CD4-positive, alpha-beta T cell (primary cell): ENCODE results near the gene RAB5B. TPM values are rescaled to one million over a fixed set of nuclear protein-coding genes. Genes with fewer than 3 reads are reported as not detected.
A peak's percentile ranks its signal among the peaks of the same experiment; 100 is the strongest.

ENCODE experiments used
- ATAC-seq: fragments of 200-7000 bp; cut with Tn5 transposase; one replicate; pipeline ENCODE4 v1.10.0; 2022; ENCODE audit warnings: mild to moderate bottlenecking; ENCODE audit not compliant: poor library complexity
- CTCF ChIA-PET: fragments of 350-600 bp; sonication (Branson Sonifier 250); formaldehyde crosslinking; loops from one replicate; lab custom pipeline; 2021; ENCODE audit warnings: antibody characterized with exemption, inconsistent platforms; lab: Charles Lee
- POLR2A ChIA-PET: fragments of 350-600 bp; sonication (Branson Sonifier 250); formaldehyde crosslinking; loops from one replicate; lab custom pipeline; 2021; ENCODE audit warnings: antibody characterized with exemption, inconsistent platforms; lab: Charles Lee
- DNase-seq, 14 experiments: peaks; one replicate each; pipeline ENCODE4 v3.0.0-alpha.2; 2013 to 2020; ENCODE audit warnings: mixed read lengths in 2 of 14
- H3K27ac ChIP-seq, 2 donors: one replicate each; pipeline versions ENCODE4 v1.5.1 to v1.7.0; 2013; ENCODE audit warnings: low read length in 2 of 2, low read depth in 1 of 2, mild to moderate bottlenecking in 1 of 2
- H3K27me3 ChIP-seq, 2 experiments: 1 replicate in 1 of 2; 2 replicates in 1 of 2; pipeline versions ENCODE4 v1.6.1 to v1.7.0; 2013; ENCODE audit warnings: low read length in 2 of 2, control low read depth in 1 of 2, mild to moderate bottlenecking in 1 of 2, moderate library complexity in 1 of 2; ENCODE audit not compliant: insufficient read depth in 2 of 2, control insufficient read depth in 1 of 2
- H3K36me3 ChIP-seq: one replicate; pipeline ENCODE4 v1.6.1; 2013; ENCODE audit warnings: low read length, control low read depth; ENCODE audit not compliant: insufficient read depth
- H3K4me1 ChIP-seq: one replicate; pipeline ENCODE4 v1.6.1; 2013; ENCODE audit warnings: low read length, control low read depth; ENCODE audit not compliant: insufficient read depth
- H3K4me3 ChIP-seq: one replicate; pipeline ENCODE4 v1.5.1; 2013; ENCODE audit warnings: mild to moderate bottlenecking, low read length, moderate library complexity
- H3K9me3 ChIP-seq, 2 experiments: 1 replicate in 1 of 2; 2 replicates in 1 of 2; pipeline versions ENCODE4 v1.6.1 to v1.7.0; 2013; ENCODE audit warnings: low read length in 2 of 2, mild to moderate bottlenecking in 2 of 2, control low read depth in 1 of 2, moderate library complexity in 1 of 2; ENCODE audit not compliant: control insufficient read depth in 1 of 2, insufficient read depth in 1 of 2
- H3K27ac Mint-ChIP-seq: one replicate; pipeline ENCODE4 v1.8.0; 2020; ENCODE audit warnings: mixed read lengths
- H3K27me3 Mint-ChIP-seq: one replicate; pipeline ENCODE4 v1.8.0; 2021; ENCODE audit warnings: mixed read lengths
- H3K36me3 Mint-ChIP-seq: one replicate; pipeline ENCODE4 v1.8.0; 2021; ENCODE audit warnings: low read depth, mixed read lengths
- H3K4me1 Mint-ChIP-seq: one replicate; pipeline ENCODE4 v1.8.0; 2021; ENCODE audit warnings: low read depth, mixed read lengths
- H3K4me3 Mint-ChIP-seq: one replicate; pipeline ENCODE4 v1.8.0; 2020; ENCODE audit warnings: mild to moderate bottlenecking, mixed read lengths
- H3K9me3 Mint-ChIP-seq: one replicate; pipeline ENCODE4 v1.8.0; 2020; ENCODE audit warnings: mixed read lengths
- CTCF ChIP-seq: fragments of 200-600 bp; IDR thresholded peaks from one replicate; pipeline ENCODE4 v1.8.0; 2022; ENCODE audit warnings: antibody characterized with exemption, mild to moderate bottlenecking
- intact Hi-C, 2 experiments: fragments of 100-400 bp; cut with DNase I in 1 of 2; cut with micrococcal nuclease in 1 of 2; formaldehyde crosslinking; loops; one replicate each; pipeline versions ENCODE4 v1.15.1 to v1.9.0; 2023 to 2025; cut with DNase I, micrococcal nuclease
- total RNA-seq, 174 experiments: library from RNA in 2 of 174; stranded (reverse) in 2 of 174; gene quantifications; one replicate each; pipeline ENCODE4 v1.2.3 and lab custom pipeline; 2021 to 2026

Gene RAB5B
- total RNA-seq, 2 experiments from 2014 or later, result 21.6 to 27.4 TPM

DNA sequence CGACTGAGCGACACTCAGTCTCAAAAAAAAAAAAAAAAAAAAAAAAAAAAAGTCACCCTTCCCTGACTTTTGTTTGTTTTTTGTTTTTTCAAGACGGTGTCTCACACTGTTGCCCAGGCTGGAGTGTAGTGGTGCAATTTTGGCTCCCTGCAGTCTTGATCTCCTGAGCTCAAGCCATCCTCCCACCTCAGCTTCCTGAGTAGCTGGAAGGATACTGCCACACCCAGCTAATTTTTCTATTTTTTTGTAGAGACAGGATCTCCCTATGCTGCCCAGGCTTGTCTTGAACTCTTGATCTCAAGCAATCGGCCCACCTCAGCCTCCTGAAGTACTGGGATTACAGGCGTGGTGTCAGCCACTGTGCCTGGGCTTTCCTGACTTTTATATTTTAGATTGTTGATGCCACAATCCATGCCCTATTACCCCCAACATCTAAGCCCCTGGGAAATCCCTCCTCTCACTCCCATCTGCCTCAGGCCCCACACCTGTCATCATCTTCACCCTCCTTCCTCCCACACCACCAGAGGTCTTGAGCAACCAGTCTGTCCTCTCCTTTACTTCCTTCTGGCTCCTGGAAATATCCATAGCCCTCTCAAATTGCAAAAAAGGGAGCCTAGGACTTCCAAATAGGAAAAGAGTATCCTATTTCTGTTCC is 54.8 kb downstream of the RAB5B start:
- intact Hi-C loops, result loop anchor here (1.0 to 2.0 kb wide), 2 partner anchors 32 to 290 kb away; no protein-coding TSS in a partner anchor
- H3K4me3 Mint-ChIP-seq, result no peak overlapping the region
- Histone ChIP-seq H3K27me3 (no peaks in the 10 kb centered on the region), H3K4me3 (no peak overlapping the region), H3K36me3 (peaks cover 48% of the 10 kb centered on the region), H3K9me3 (no peaks in the 10 kb centered on the region), H3K4me1 (peaks cover 18% of the 10 kb centered on the region), H3K27ac (no peak overlapping the region)
- H3K27ac Mint-ChIP-seq, result no peak overlapping the region
- no peak for TF ChIP-seq CTCF
- ATAC-seq (no peak), DNase-seq (no peak)
- H3K9me3 Mint-ChIP-seq, result no peaks in the 10 kb centered on the region
- H3K27me3 Mint-ChIP-seq, result no peaks in the 10 kb centered on the region
- POLR2A ChIA-PET, result interaction anchor here (1.1 kb wide), 1 partner anchor 21 kb away, joined by 4 read pairs; no protein-coding TSS in a partner anchor
- peaks cover 21% of the 10 kb centered on the region for H3K4me1 Mint-ChIP-seq
- peaks cover 54% of the 10 kb centered on the region for H3K36me3 Mint-ChIP-seq
- CTCF ChIA-PET, result interaction anchor here (0.7 to 1.3 kb wide), 5 partner anchors 17 to 29 kb away, joined by 3 to 4 read pairs (median 3); no protein-coding TSS in a partner anchor

- H3K4me1 ChIP-seq, result peaks cover 18% of the 10 kb centered on the region
- TF ChIP-seq CTCF, result no peak
- POLR2A ChIA-PET, result interaction anchor here (0.6 to 1.1 kb wide), 3 partner anchors 22 to 242 kb away, joined by 3 to 4 read pairs (median 3); partner anchors contain the start of gene RAB5B
- H3K9me3 ChIP-seq, result no peaks in the 10 kb centered on the region
- no peak overlapping the region for H3K27ac ChIP-seq
- no peaks in the 10 kb centered on the region for H3K27me3 Mint-ChIP-seq
- H3K27me3 ChIP-seq, result no peaks in the 10 kb centered on the region
- ATAC-seq (no peak), DNase-seq (no peak)
- H3K36me3 ChIP-seq, result peaks cover 49% of the 10 kb centered on the region
- H3K27ac Mint-ChIP-seq, result no peak overlapping the region
- H3K4me3 Mint-ChIP-seq, result no peak overlapping the region
- no peaks in the 10 kb centered on the region for H3K9me3 Mint-ChIP-seq
- H3K36me3 Mint-ChIP-seq, result peaks cover 56% of the 10 kb centered on the region
- no peak overlapping the region for H3K4me3 ChIP-seq
- CTCF ChIA-PET, result interaction anchor here (0.6 to 1.3 kb wide), 9 partner anchors 8 to 291 kb away, joined by 3 to 9 read pairs (median 3); partner anchors contain the start of gene IKZF4
- intact Hi-C loops, result loop anchor here (1.0 to 2.0 kb wide), 2 partner anchors 33 to 290 kb away; no protein-coding TSS in a partner anchor
- H3K4me1 Mint-ChIP-seq, result peaks cover 22% of the 10 kb centered on the region
Observed at GRCh38 chr12:56029166-56029519, 55.3 kb downstream of the RAB5B start.

DNA sequence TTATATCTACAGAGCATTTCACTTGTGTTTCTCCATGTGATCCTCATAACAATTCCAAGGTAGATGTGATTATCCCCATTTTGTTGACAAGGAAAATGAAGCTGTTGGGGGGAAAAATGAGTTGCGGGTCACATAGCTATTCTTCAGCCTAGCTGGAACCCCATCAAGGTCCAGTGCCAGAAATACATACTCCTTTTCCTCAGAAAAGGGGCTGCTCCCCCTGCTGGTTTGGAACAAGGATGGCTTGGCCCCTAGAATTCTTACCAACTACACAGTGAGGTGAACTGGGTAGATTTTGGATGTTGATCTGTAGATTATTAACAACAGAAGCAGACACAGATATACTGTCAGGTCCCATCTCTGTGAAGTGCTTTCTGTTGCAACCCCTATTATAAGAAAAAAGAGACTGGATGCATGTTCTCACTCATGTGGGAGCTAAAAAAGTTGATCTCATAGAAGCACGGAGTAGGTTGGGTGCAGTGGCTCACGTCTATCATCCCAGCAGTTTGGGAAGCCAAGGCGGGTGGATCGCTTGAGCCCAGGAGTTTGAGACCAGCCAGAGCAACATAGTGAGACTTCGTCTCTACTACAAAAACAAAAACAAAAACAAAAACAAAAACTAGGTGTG is 55.9 kb downstream of the RAB5B start:
- no peaks in the 10 kb centered on the region for H3K27me3 ChIP-seq
- ChIA-PET POLR2A (interaction anchor here (0.6 to 1.0 kb wide), 3 partner anchors 56 to 241 kb away, joined by 3 read pairs; partner anchors contain the start of genes RAB5B and ZC3H10), CTCF (interaction anchor here (0.5 to 1.3 kb wide), 11 partner anchors 8 to 291 kb away, joined by 3 to 9 read pairs (median 3); partner anchors contain the start of gene IKZF4)
- Mint-ChIP-seq H3K9me3 (no peaks in the 10 kb centered on the region), H3K4me1 (peaks cover 27% of the 10 kb centered on the region), H3K27me3 (no peaks in the 10 kb centered on the region), H3K27ac (peak overlapping the region; percentile 78), H3K4me3 (no peak overlapping the region), H3K36me3 (peaks cover 60% of the 10 kb centered on the region)
- ATAC-seq (peak; percentile 56), DNase-seq (peak in 12 of 14 experiments; percentile 19 to 72 (median 38))
- H3K9me3 ChIP-seq, result no peaks in the 10 kb centered on the region
- H3K27ac ChIP-seq, result no peak overlapping the region
- intact Hi-C loops, result loop anchor here (1.0 to 2.0 kb wide), 2 partner anchors 33 to 291 kb away; no protein-coding TSS in a partner anchor
- no peak overlapping the region for H3K4me3 ChIP-seq
- peaks cover 52% of the 10 kb centered on the region for H3K36me3 ChIP-seq
- peaks cover 23% of the 10 kb centered on the region for H3K4me1 ChIP-seq
- TF ChIP-seq CTCF, result peak; percentile 69
